Measurements from ENCODE around the gene CHRNB2. TPM values are rescaled to one million over a fixed set of nuclear protein-coding genes. Genes with fewer than 3 reads are reported as not detected.

CHRNB2 gene
- total RNA-seq, 1 donor from 2014 or later = not detected

- intact Hi-C loops (cut with micrococcal nuclease) = no loop called here
- DNase-seq = no peak
- H3K4me3 Mint-ChIP-seq = no peak overlapping the region
- ChIA-PET CTCF (no interaction called here), POLR2A (no interaction called here)
- no peak overlapping the region for H3K27ac Mint-ChIP-seq
- no peaks in the 10 kb centered on the region for H3K4me1 Mint-ChIP-seq
- TF ChIP-seq, protein P1, sequence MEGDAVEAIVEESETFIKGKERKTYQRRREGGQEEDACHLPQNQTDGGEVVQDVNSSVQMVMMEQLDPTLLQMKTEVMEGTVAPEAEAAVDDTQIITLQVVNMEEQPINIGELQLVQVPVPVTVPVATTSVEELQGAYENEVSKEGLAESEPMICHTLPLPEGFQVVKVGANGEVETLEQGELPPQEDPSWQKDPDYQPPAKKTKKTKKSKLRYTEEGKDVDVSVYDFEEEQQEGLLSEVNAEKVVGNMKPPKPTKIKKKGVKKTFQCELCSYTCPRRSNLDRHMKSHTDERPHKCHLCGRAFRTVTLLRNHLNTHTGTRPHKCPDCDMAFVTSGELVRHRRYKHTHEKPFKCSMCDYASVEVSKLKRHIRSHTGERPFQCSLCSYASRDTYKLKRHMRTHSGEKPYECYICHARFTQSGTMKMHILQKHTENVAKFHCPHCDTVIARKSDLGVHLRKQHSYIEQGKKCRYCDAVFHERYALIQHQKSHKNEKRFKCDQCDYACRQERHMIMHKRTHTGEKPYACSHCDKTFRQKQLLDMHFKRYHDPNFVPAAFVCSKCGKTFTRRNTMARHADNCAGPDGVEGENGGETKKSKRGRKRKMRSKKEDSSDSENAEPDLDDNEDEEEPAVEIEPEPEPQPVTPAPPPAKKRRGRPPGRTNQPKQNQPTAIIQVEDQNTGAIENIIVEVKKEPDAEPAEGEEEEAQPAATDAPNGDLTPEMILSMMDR (IDR thresholded peaks at IDR 0.05) = no peak
- H3K9me3 Mint-ChIP-seq = no peaks in the 10 kb centered on the region
- peaks cover 90% of the 10 kb centered on the region for H3K36me3 Mint-ChIP-seq (ENCODE audit: low read depth)
- no peak for ATAC-seq (ENCODE audit: low read depth)
- H3K27me3 Mint-ChIP-seq = no peaks in the 10 kb centered on the region
Measured at GRCh38 chr1:154593390-154593789, 25.8 kb downstream of the CHRNB2 start.

GRCh38 chr1:154594811-154595210 lies 27.2 kb downstream of the CHRNB2 start:
- TF ChIP-seq, protein P1 (IDR thresholded peaks at IDR 0.05) = no peak
- Mint-ChIP-seq H3K27me3 (no peaks in the 10 kb centered on the region), H3K27ac (no peak overlapping the region), H3K4me1 (peaks cover 4% of the 10 kb centered on the region), H3K9me3 (no peaks in the 10 kb centered on the region), H3K36me3 (ENCODE audit: low read depth) (peaks cover 89% of the 10 kb centered on the region), H3K4me3 (no peak overlapping the region)
- POLR2A ChIA-PET = no interaction called here
- intact Hi-C loops (cut with micrococcal nuclease) = no loop called here
- CTCF ChIA-PET = interaction anchor here (0.9 to 1.0 kb wide), 2 partner anchors 36 to 78 kb away, joined by 3 read pairs; no protein-coding TSS in a partner anchor
- DNase-seq = no peak
- ATAC-seq (ENCODE audit: low read depth) = no peak

GRCh38 chr1:154595621-154596020 lies 28.0 kb downstream of the CHRNB2 start:
- CTCF ChIA-PET = no interaction called here
- ATAC-seq (ENCODE audit: low read depth) = no peak
- Mint-ChIP-seq H3K27ac (no peak overlapping the region), H3K4me1 (peaks cover 9% of the 10 kb centered on the region), H3K36me3 (ENCODE audit: low read depth) (peaks cover 88% of the 10 kb centered on the region), H3K4me3 (no peak overlapping the region), H3K9me3 (no peaks in the 10 kb centered on the region), H3K27me3 (no peaks in the 10 kb centered on the region)
- TF ChIP-seq, protein P1 (IDR thresholded peaks at IDR 0.05) = no peak
- intact Hi-C loops (cut with micrococcal nuclease) = no loop called here
- no peak for DNase-seq
- POLR2A ChIA-PET = no interaction called here

- H3K36me3 Mint-ChIP-seq (ENCODE audit: low read depth) = peaks cover 86% of the 10 kb centered on the region
- no peak for ATAC-seq (ENCODE audit: low read depth)
- no peaks in the 10 kb centered on the region for H3K27me3 Mint-ChIP-seq
- intact Hi-C loops (cut with micrococcal nuclease) = no loop called here
- DNase-seq = no peak
- CTCF ChIA-PET = interaction anchor here (1.2 kb wide), 1 partner anchor 280 kb away, joined by 3 read pairs; no protein-coding TSS in a partner anchor
- no peak overlapping the region for H3K4me3 Mint-ChIP-seq
- POLR2A ChIA-PET = no interaction called here
- H3K4me1 Mint-ChIP-seq = peaks cover 23% of the 10 kb centered on the region
- TF ChIP-seq, protein P1 (IDR thresholded peaks at IDR 0.05) = no peak
- no peak overlapping the region for H3K27ac Mint-ChIP-seq
- no peaks in the 10 kb centered on the region for H3K9me3 Mint-ChIP-seq
Measured at GRCh38 chr1:154598871-154599635, 31.5 kb downstream of the CHRNB2 start.

- TF ChIP-seq, protein P1 (IDR thresholded peaks at IDR 0.05) = no peak
- CTCF ChIA-PET = interaction anchor here (1.2 kb wide), 1 partner anchor 279 kb away, joined by 3 read pairs; no protein-coding TSS in a partner anchor
- ATAC-seq (ENCODE audit: low read depth) (no peak), DNase-seq (no peak)
- no peaks in the 10 kb centered on the region for H3K9me3 Mint-ChIP-seq
- H3K4me3 Mint-ChIP-seq = no peak overlapping the region
- peaks cover 86% of the 10 kb centered on the region for H3K36me3 Mint-ChIP-seq (ENCODE audit: low read depth)
- no peaks in the 10 kb centered on the region for H3K27me3 Mint-ChIP-seq
- intact Hi-C loops (cut with micrococcal nuclease) = no loop called here
- POLR2A ChIA-PET = interaction anchor here (0.7 kb wide), 1 partner anchor 20 kb away, joined by 3 read pairs; no protein-coding TSS in a partner anchor
- peaks cover 29% of the 10 kb centered on the region for H3K4me1 Mint-ChIP-seq
- H3K27ac Mint-ChIP-seq = no peak overlapping the region
Measured at GRCh38 chr1:154599658-154600057, 32.1 kb downstream of the CHRNB2 start.

Measured in activated B cell treated with CpG ODN at 0.5 μM for 24 hours (primary cell).